ENCODE measurements around the gene IFNK. TPM values are rescaled to one million over a fixed set of nuclear protein-coding genes. Genes with fewer than 3 reads are reported as not detected.
A peak's percentile ranks its signal among the peaks of the same experiment; 100 is the strongest.

IFNK gene
- total RNA-seq, 1 donor from 2014 or later = not detected

DNA sequence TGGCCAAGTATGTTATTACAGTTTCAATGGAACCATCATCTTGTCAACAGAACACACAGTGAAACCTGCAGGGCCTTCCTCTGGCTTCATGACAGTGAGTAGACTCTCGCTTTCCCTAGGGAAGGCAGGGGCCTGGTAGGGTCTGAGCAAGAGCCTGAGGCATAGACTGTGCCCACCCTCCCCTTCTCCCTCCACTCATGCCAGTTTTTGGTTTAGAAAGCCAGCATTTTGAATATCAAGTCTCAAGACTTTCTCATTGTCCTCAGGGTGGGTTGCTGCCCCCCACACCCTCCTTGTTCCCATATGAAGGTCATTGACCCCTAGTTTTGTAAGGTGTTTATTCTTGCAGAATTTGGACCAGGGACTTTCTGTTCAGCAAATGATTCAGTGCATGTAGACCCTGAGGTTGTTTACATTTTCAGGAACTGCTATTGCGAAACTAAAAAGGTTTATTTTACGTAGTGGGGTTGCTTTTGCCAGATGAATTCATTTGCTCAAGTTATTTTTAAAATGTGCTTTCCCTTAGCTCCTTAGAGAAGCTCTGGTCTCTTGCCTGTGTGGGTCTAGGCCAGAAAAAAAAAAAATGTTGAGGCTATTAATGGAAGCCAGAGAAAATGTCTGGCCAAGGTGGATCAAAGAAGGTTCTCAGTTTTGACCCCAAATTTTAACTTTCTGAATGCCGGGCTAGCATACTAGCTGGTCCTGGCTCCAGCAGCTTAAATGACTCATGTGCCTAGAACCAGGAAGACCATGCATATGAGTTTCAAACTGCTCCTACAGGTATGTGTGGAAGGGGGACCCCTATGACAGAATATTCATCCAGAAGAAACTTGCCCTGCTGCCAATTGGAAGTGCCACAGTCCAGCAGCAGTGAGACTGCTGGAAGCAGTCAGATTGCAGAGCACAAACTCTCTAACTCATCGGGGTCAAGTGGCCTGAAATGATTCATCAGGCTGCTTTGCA, 15.7 kb downstream of the IFNK start:
- FAIRE-seq (no peak), DNase-seq (ENCODE audit: low read depth) (peak; percentile 82)
- H3K36me3 ChIP-seq (ENCODE audit: control insufficient read depth, insufficient read depth, low read length) = no peaks in the 10 kb centered on the region
- no peak overlapping the region for H3K4me3 ChIP-seq (ENCODE audit: low read depth, low read length)
- H3K27me3 ChIP-seq (ENCODE audit: control insufficient read depth, insufficient read depth, low read length) = no peaks in the 10 kb centered on the region
- TF ChIP-seq, protein P1, sequence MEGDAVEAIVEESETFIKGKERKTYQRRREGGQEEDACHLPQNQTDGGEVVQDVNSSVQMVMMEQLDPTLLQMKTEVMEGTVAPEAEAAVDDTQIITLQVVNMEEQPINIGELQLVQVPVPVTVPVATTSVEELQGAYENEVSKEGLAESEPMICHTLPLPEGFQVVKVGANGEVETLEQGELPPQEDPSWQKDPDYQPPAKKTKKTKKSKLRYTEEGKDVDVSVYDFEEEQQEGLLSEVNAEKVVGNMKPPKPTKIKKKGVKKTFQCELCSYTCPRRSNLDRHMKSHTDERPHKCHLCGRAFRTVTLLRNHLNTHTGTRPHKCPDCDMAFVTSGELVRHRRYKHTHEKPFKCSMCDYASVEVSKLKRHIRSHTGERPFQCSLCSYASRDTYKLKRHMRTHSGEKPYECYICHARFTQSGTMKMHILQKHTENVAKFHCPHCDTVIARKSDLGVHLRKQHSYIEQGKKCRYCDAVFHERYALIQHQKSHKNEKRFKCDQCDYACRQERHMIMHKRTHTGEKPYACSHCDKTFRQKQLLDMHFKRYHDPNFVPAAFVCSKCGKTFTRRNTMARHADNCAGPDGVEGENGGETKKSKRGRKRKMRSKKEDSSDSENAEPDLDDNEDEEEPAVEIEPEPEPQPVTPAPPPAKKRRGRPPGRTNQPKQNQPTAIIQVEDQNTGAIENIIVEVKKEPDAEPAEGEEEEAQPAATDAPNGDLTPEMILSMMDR (IDR thresholded peaks at IDR 0.05; ENCODE audit: insufficient read depth, low read length, severe bottlenecking) = no peak

DNA sequence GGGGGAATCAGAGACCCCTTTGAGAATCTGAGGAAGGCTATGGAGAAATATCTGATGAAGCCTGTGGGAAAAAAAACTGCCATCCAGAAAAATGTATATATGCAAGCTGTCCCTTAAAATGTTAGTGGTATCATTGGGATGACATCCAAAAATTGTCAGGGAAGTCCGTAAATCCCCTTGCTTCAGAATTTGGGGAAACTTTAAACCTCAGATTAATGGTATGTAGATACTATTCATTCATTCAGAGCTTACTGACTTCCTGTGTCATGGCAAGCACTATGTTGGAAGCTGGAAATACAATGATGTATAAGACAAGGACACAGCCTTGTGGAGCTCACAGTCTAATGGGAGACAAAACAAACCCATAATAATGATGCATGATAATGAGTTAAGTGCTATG, 16.4 kb downstream of the IFNK start:
- DNase-seq (ENCODE audit: low read depth) (no peak), FAIRE-seq (no peak)
- H3K36me3 ChIP-seq (ENCODE audit: control insufficient read depth, insufficient read depth, low read length) = no peaks in the 10 kb centered on the region
- no peaks in the 10 kb centered on the region for H3K27me3 ChIP-seq (ENCODE audit: control insufficient read depth, insufficient read depth, low read length)
- TF ChIP-seq, protein P1 (IDR thresholded peaks at IDR 0.05; ENCODE audit: insufficient read depth, low read length, severe bottlenecking) = no peak
- no peak overlapping the region for H3K4me3 ChIP-seq (ENCODE audit: low read depth, low read length)

DNA sequence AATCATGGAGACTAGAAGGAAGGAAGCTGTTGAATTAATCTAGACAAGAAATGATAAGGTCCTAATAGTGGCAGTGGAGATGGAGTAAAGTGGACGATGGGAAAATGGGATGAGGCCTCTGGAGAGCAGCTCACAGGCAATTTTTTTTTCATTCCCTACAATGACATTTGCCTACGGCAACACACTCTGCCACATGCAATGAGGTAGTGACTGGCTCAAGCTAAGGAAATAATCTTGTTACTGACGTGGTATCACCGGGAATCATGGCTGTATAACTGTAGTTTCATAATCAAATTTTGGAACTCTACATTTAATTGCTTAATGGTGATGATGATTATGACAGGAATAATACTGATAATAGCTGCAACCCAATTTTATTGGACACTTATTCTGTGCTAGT, 17.6 kb downstream of the IFNK start:
- no peak for DNase-seq (ENCODE audit: low read depth)
- TF ChIP-seq, protein P1 (IDR thresholded peaks at IDR 0.05; ENCODE audit: insufficient read depth, low read length, severe bottlenecking) = no peak
- H3K27me3 ChIP-seq (ENCODE audit: control insufficient read depth, insufficient read depth, low read length) = no peaks in the 10 kb centered on the region
- no peak overlapping the region for H3K4me3 ChIP-seq (ENCODE audit: low read depth, low read length)
- FAIRE-seq = no peak
- no peaks in the 10 kb centered on the region for H3K36me3 ChIP-seq (ENCODE audit: control insufficient read depth, insufficient read depth, low read length)

DNA sequence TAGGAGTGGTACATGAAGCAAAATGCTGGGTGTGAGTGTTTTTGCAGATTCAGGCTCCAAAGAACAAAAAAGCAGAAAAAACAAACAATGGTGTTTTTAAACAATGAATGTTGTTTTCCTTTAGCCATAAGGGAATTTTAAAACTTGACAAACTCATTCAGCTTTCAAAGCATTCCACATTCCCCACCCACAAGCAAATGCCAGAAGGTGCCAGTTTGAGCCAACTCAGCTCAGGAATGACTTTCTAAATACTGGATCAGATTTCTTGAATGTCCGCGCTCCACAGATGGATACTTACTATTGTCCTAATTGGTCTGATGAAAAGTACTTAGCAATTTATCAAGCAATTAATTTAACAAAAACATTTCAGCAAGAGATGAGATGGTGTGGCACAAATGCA, 18.4 kb downstream of the IFNK start:
- no peak overlapping the region for H3K4me3 ChIP-seq (ENCODE audit: low read depth, low read length)
- FAIRE-seq = no peak
- TF ChIP-seq, protein P1 (IDR thresholded peaks at IDR 0.05; ENCODE audit: insufficient read depth, low read length, severe bottlenecking) = no peak
- no peaks in the 10 kb centered on the region for H3K27me3 ChIP-seq (ENCODE audit: control insufficient read depth, insufficient read depth, low read length)
- no peaks in the 10 kb centered on the region for H3K36me3 ChIP-seq (ENCODE audit: control insufficient read depth, insufficient read depth, low read length)
- no peak for DNase-seq (ENCODE audit: low read depth)

DNA sequence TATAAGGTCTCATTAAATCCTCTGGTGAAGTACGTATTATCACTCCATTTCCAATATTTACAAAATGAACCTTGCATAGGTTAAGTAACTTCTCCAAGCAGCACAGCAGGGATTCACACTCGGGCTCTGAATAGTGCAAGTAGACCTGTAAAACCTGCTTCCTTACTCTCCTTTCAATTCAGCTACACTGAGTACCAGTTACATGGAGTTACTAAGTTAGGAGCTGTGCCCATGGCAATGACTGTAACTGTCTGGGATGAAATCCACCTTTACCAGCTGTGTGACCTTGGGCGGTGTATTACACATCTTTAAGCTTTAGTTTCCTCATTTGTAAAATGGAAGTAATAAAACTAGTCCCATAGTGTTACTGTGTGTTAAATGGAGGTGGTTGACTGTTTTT, 21.4 kb downstream of the IFNK start:
- FAIRE-seq = no peak
- H3K27me3 ChIP-seq (ENCODE audit: control insufficient read depth, insufficient read depth, low read length) = no peaks in the 10 kb centered on the region
- DNase-seq (ENCODE audit: low read depth) = no peak
- H3K4me3 ChIP-seq (ENCODE audit: low read depth, low read length) = no peak overlapping the region
- TF ChIP-seq, protein P1 (IDR thresholded peaks at IDR 0.05; ENCODE audit: insufficient read depth, low read length, severe bottlenecking) = no peak
- H3K36me3 ChIP-seq (ENCODE audit: control insufficient read depth, insufficient read depth, low read length) = no peaks in the 10 kb centered on the region
